ENCODE measurements around the gene CADM1. TPM values are rescaled to one million over a fixed set of nuclear protein-coding genes. Genes with fewer than 3 reads are reported as not detected.

Gene CADM1
- total and polyA plus RNA-seq, 11 donors = 11.4 to 80.2 (median 40.6) TPM

GRCh38 chr11:115263799-115264656 lies 240.2 kb downstream of the CADM1 start:
- intact Hi-C loops (cut with DNase I) = no loop called here
- Histone ChIP-seq H3K9me3 (no peaks in the 10 kb centered on the region), H3K4me1 (peaks cover 0 to 18% (median 4%) of the 10 kb centered on the region in 12 donors), H3K4me3 (no peak overlapping the region), H3K27me3 (no peaks in the 10 kb centered on the region), H3K36me3 (no peaks in the 10 kb centered on the region), H3K27ac (no peak overlapping the region)
- no peak for TF ChIP-seq POLR2A (IDR thresholded peaks at IDR 0.05)
- no peak for TF ChIP-seq CTCF (IDR thresholded peaks at IDR 0.05)
- ATAC-seq (no peak), DNase-seq (no peak)
- WGBS, 4 donors = 42 to 53% (median 47%) methylated on average over 5 of the region's 5 CpGs

- Histone ChIP-seq H3K27ac (no peak overlapping the region), H3K27me3 (no peaks in the 10 kb centered on the region), H3K4me3 (no peak overlapping the region), H3K9me3 (no peaks in the 10 kb centered on the region), H3K36me3 (no peaks in the 10 kb centered on the region), H3K4me1 (peaks cover 0 to 11% (median 0%) of the 10 kb centered on the region in 12 donors)
- no peak for DNase-seq
- intact Hi-C loops (cut with DNase I) = no loop called here
- TF ChIP-seq CTCF (IDR thresholded peaks at IDR 0.05) (no peak), POLR2A (IDR thresholded peaks at IDR 0.05) (no peak)
- 87 to 93% (median 89%) methylated on average over 5 of the region's 5 CpGs for WGBS, 4 donors
- no peak for ATAC-seq
Measured at GRCh38 chr11:115258216-115258615, 246.0 kb downstream of the CADM1 start.

- DNase-seq (no peak), ATAC-seq (no peak)
- intact Hi-C loops (cut with DNase I) = no loop called here
- Histone ChIP-seq H3K4me1 (peaks cover 0 to 11% (median 0%) of the 10 kb centered on the region in 12 donors), H3K27ac (no peak overlapping the region), H3K36me3 (no peaks in the 10 kb centered on the region), H3K4me3 (no peak overlapping the region), H3K9me3 (no peaks in the 10 kb centered on the region), H3K27me3 (no peaks in the 10 kb centered on the region)
- WGBS, 4 donors = 69 to 72% (median 70%) methylated on average over 4 of the region's 4 CpGs
- TF ChIP-seq CTCF (IDR thresholded peaks at IDR 0.05) = no peak
- TF ChIP-seq POLR2A (IDR thresholded peaks at IDR 0.05) = no peak
Measured at GRCh38 chr11:115257678-115258077, 246.5 kb downstream of the CADM1 start.

- ATAC-seq (no peak), DNase-seq (no peak)
- Histone ChIP-seq H3K27ac (no peak overlapping the region), H3K9me3 (no peaks in the 10 kb centered on the region), H3K36me3 (no peaks in the 10 kb centered on the region), H3K4me1 (peaks cover 0 to 11% (median 0%) of the 10 kb centered on the region in 12 donors), H3K4me3 (no peak overlapping the region), H3K27me3 (no peaks in the 10 kb centered on the region)
- TF ChIP-seq POLR2A (IDR thresholded peaks at IDR 0.05) = no peak
- no peak for TF ChIP-seq CTCF (IDR thresholded peaks at IDR 0.05)
- intact Hi-C loops (cut with DNase I) = no loop called here
Measured at GRCh38 chr11:115257270-115257669, 246.9 kb downstream of the CADM1 start.

Data from heart left ventricle (tissue), 16 donors.